HG03064 (cell line): ENCODE results near the gene AEBP2.

Experiments used
- ATAC-seq: cut with Tn5 transposase; IDR thresholded peaks from one replicate; pipeline ENCODE4 v1.9.1; 2021; ENCODE audit warnings: low read depth; ENCODE audit not compliant: unreplicated experiment

Gene AEBP2

GRCh38 chr12:19496219-19496878 lies 57.1 kb downstream of the AEBP2 start:
- no peak for ATAC-seq

GRCh38 chr12:19498099-19498498 lies 58.8 kb downstream of the AEBP2 start:
- ATAC-seq, result no peak

- no peak for ATAC-seq
Observed at GRCh38 chr12:19499030-19499429, 59.7 kb downstream of the AEBP2 start.

- no peak for ATAC-seq
Observed at GRCh38 chr12:19506497-19506896, 67.2 kb downstream of the AEBP2 start.

- no peak for ATAC-seq
Observed at GRCh38 chr12:19507823-19508222, 68.5 kb downstream of the AEBP2 start.

- no peak for ATAC-seq
Observed at GRCh38 chr12:19510461-19510860, 71.2 kb downstream of the AEBP2 start.

- no peak for ATAC-seq
Observed at GRCh38 chr12:19515179-19515578, 75.9 kb downstream of the AEBP2 start.

- ATAC-seq, result no peak
Observed at GRCh38 chr12:19517583-19517982, 78.3 kb downstream of the AEBP2 start.

GRCh38 chr12:19518209-19518608 lies 78.9 kb downstream of the AEBP2 start:
- no peak for ATAC-seq

- no peak for ATAC-seq
Observed at GRCh38 chr12:19520646-19521415, 81.5 kb downstream of the AEBP2 start.

- no peak for ATAC-seq
Observed at GRCh38 chr12:19525274-19525673, 86.0 kb downstream of the AEBP2 start.

GRCh38 chr12:19527866-19528265 lies 88.6 kb downstream of the AEBP2 start:
- no peak for ATAC-seq

- ATAC-seq, result no peak
Observed at GRCh38 chr12:19528750-19529149, 89.5 kb downstream of the AEBP2 start.

- ATAC-seq, result no peak
Observed at GRCh38 chr12:19529951-19530636, 90.8 kb downstream of the AEBP2 start.

GRCh38 chr12:19530637-19531023 lies 91.3 kb downstream of the AEBP2 start:
- no peak for ATAC-seq

GRCh38 chr12:19533567-19533966 lies 94.3 kb downstream of the AEBP2 start:
- no peak for ATAC-seq

- no peak for ATAC-seq
Observed at GRCh38 chr12:19539071-19539470, 99.8 kb downstream of the AEBP2 start.

GRCh38 chr12:19539836-19540235 lies 100.5 kb downstream of the AEBP2 start:
- ATAC-seq, result no peak

GRCh38 chr12:19542606-19543005 lies 103.3 kb downstream of the AEBP2 start:
- ATAC-seq, result no peak

- ATAC-seq, result no peak
Observed at GRCh38 chr12:19544353-19544752, 105.1 kb downstream of the AEBP2 start.

GRCh38 chr12:19545301-19545700 lies 106.0 kb downstream of the AEBP2 start:
- ATAC-seq, result no peak

- no peak for ATAC-seq
Observed at GRCh38 chr12:19546027-19546426, 106.7 kb downstream of the AEBP2 start.
